HL-60 (cell line): Measurements from ENCODE around the gene GJA1.

Source experiments
- DNase-seq, 2 experiments: peaks; one replicate each; pipeline ENCODE4 v3.0.0-alpha.2; 2010 to 2020; ENCODE audit warnings: low read depth in 1 of 2, low spot score in 1 of 2
- H3K27ac ChIP-seq: fragments of 250-450 bp; sonication (Bioruptor Pico); replicated peaks from 2 replicates; pipeline ENCODE4 v1.5.1; 2020; ENCODE audit warnings: mild to moderate bottlenecking, moderate library complexity
- H3K27me3 ChIP-seq: fragments of 250-450 bp; sonication (Bioruptor Pico); 2 replicates; pipeline ENCODE4 v1.5.1; 2021; ENCODE audit warnings: mild to moderate bottlenecking, moderate library complexity; ENCODE audit not compliant: insufficient read depth, poor library complexity, severe bottlenecking
- H3K4me3 ChIP-seq: replicated peaks from 2 replicates; pipeline ENCODE4 v1.5.1; 2011; ENCODE audit warnings: mild to moderate bottlenecking, control low read depth, low read length; ENCODE audit not compliant: insufficient read depth
- CTCF ChIP-seq: IDR thresholded peaks from one replicate; pipeline ENCODE4 v1.5.1; 2011; ENCODE audit warnings: low read length, control low read depth, inconsistent platforms; ENCODE audit not compliant: insufficient read depth
- GABPA ChIP-seq: IDR thresholded peaks from 2 replicates; pipeline ENCODE4 v1.6.1; 2012; ENCODE audit warnings: low read depth
- POLR2AphosphoS5 ChIP-seq: IDR thresholded peaks from 2 replicates; pipeline ENCODE4 v1.6.1; 2012; ENCODE audit warnings: low read depth
- REST ChIP-seq: IDR thresholded peaks from 2 replicates; pipeline ENCODE4 v1.6.1; 2012; ENCODE audit warnings: low read depth; ENCODE audit not compliant: insufficient replicate concordance
- SPI1 ChIP-seq: IDR thresholded peaks from 2 replicates; pipeline ENCODE4 v1.6.1; 2012; ENCODE audit warnings: low read depth, mild to moderate bottlenecking, borderline replicate concordance

Gene GJA1

DNA sequence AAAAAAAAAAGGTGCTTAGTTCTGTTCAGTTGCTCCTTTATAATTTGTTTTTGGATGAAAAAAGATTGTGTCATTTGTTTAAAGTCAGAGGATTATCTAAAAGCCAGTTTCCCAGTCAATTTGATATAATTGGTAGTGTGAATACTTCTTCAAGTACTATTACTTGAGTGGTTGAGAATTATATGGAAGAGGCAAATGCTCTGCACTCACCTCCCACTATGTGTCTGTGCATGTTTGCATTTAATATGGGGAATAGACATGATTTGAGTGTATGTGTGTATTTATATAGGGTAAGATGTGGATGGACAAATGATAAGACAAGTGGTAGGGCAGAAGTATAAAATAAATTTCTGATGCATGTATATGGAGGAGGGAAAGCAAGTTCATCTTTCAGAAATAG lies 15.8 kb downstream of the GJA1 start:
- Histone ChIP-seq H3K27me3 (no peaks in the 10 kb centered on the region), H3K4me3 (no peak overlapping the region), H3K27ac (no peak overlapping the region)
- DNase-seq = no peak
- no peak for TF ChIP-seq GABPA
- TF ChIP-seq CTCF = no peak
- no peak for TF ChIP-seq REST
- no peak for TF ChIP-seq SPI1
- TF ChIP-seq POLR2AphosphoS5 = no peak

- Histone ChIP-seq H3K4me3 (no peak overlapping the region), H3K27me3 (no peaks in the 10 kb centered on the region), H3K27ac (no peak overlapping the region)
- no peak for TF ChIP-seq POLR2AphosphoS5
- TF ChIP-seq REST = no peak
- no peak for TF ChIP-seq SPI1
- no peak for TF ChIP-seq CTCF
- TF ChIP-seq GABPA = no peak
- no peak for DNase-seq
These were observed 17.7 kb downstream of the GJA1 start for GRCh38 chr6:121453191-121453590.

- no peaks in the 10 kb centered on the region for H3K27me3 ChIP-seq
- no peak overlapping the region for H3K4me3 ChIP-seq
- TF ChIP-seq SPI1 (no peak), CTCF (no peak), POLR2AphosphoS5 (no peak), GABPA (no peak)
- no peak overlapping the region for H3K27ac ChIP-seq
- DNase-seq = no peak
These were observed 24.7 kb downstream of the GJA1 start for GRCh38 chr6:121460170-121460569.

DNA sequence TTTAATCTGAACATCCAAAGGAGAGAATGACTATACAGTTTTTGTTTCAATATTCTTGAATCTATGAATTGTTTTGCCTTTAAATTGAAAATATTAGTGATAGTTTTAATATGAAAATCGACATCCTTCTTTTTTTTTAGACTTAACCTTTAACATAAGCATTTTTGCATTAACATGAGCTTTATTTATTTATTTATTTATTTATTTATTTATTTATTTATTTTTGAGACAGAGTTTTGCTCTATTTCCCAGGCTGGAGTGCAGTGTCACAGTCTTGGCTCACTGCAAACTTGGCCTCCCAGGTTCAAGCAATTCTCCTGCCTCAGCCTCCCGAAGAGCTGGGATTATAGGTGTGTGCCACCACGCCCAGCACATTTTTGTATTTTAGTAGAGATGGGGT lies 27.6 kb downstream of the GJA1 start:
- Histone ChIP-seq H3K27me3 (no peaks in the 10 kb centered on the region), H3K27ac (no peak overlapping the region), H3K4me3 (no peak overlapping the region)
- TF ChIP-seq GABPA = no peak
- no peak for TF ChIP-seq SPI1
- TF ChIP-seq POLR2AphosphoS5 = no peak
- TF ChIP-seq REST = no peak
- no peak for TF ChIP-seq CTCF
- no peak for DNase-seq
